Activated CD4-positive, CD25-positive, alpha-beta regulatory T cell treated with anti-CD3 and anti-CD28 coated beads, Interleukin-2, amount 50 U/mL, for 24 hours (primary cell): Measurements from ENCODE around the gene SPEM3.
"Not testable (repeated sequence)": the region's sequence is repeated elsewhere in the genome, so short reads cannot be mapped to it uniquely, and the experiment has no call there.

Experiments
- ATAC-seq, 2 donors: fragments of 150-1000 bp; cut with Tn5 transposase; one replicate each; pipeline ENCODE4 v1.10.0; 2021; ENCODE audit warnings: mild to moderate bottlenecking in 1 of 2, moderate library complexity in 1 of 2

The SPEM3 gene

DNA sequence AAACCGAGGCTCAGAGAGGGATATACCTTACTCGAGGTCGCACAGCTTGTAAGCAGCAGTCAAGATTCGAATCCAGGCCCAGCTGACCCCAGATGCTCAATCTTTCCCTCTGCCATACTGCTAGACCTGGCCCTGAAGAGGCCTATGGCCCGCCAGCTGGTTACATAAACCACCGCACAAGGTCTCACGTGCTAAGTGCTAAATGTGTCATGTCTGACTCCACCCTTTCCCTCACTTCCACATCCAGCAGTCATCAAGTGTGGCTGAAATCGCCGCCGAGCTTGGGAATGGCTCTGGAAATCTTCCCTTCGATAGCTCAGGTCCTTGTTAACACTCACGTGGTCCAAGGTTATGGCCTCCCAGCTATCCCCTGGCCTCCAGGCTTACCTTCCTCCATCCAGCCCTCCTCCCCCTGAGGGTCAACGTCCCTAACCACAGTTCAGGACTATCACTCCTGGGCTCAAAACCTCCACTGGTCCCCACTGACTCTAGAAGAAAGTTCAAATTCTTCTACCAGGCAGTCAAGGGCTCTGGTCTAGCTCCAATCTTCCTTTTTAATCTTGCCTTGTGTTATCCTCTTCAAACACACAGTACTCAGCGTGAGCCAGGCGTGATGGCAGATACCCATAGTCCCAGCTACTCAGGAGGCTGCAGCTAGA is 47.2 kb downstream of the SPEM3 start:
- no peak for ATAC-seq

GRCh38 chr17:7476494-7476893 is 47.8 kb downstream of the SPEM3 start:
- ATAC-seq: no peak

DNA sequence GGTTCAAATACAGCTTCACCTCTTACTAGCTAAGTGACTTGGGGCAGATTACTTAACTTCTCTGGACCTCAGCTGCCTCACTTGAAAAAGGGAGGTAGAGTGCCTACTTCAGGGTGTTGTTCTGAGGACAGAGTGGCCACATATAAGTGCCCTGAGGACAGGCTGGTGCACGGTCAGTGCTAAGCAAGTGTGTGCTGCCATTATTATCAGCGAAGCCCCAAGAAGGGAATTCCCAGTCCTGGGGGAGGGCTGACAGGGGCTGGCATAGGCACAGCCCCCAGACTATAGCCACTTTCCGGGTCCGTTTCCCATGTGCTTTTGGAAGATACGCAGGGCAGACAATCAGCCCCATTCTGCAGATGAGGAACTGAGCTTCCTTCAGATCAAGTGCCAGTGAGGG is 48.3 kb downstream of the SPEM3 start:
- ATAC-seq: no peak

DNA sequence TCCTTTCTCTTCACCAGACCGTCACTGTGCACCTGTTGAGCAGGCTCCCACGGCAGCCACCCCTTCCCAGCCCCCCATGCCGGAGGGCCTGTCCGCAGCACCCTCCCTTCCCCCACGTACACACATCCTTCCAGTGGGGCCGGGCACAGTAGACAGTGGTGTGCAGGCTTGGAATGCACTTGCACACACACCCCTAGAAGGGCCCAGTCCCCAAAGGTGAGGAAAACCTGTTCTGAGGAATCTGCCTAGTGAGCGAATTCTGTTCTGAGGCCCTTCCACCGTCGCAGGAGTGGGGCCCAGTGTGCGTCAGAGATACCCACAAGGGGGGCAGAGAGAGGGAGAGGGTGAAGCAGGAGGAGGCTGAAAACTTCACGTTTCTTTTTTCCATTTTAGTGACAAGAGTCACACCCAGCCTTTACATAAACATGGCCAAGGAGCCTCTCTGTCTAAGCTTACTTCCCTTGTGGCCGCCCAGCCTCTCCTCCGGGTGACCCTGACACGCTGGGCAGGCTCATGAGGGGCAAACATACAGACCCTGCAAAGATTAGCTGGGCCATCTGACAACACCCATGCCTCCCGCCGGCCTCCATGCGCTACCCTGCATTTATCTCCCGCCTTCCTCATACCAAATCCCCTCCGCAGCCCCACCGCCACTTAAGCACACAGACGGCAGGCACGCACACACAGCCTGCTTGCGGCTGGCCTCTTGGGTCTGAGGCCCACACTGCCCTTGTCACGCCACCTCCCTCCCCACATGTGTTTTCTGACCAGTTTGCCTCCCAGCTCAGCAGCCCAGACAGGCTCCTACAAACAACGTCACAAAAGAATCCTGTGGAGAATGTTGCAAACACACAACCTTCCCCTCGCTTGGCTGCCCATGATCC is 49.0 kb downstream of the SPEM3 start:
- ATAC-seq: no peak

- ATAC-seq: peak; percentile 9 to 19
Measured at GRCh38 chr17:7478276-7479212, 49.9 kb downstream of the SPEM3 start.

GRCh38 chr17:7479213-7480088 is 50.8 kb downstream of the SPEM3 start, which contains the start of gene ZBTB4:
TSS of gene ZBTB4 (minus strand) at chr17:7479631. CDS start at chr17:7466801, 12,830 bp downstream.
- ATAC-seq: peak; percentile 5 to 10

DNA sequence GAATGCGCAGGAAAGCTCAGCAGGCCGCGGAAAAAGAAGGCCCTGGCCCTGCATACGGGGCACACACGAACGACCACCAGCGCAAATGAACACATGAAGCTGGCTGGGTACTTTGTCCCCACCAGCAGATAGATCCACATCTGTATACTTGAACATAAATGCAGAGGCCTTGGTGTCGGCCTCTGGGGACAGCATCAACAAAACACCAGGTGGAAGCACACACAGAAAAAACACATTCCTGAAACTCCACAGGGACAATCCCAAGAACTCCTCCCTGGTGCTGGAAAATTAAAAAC is 51.4 kb downstream of the SPEM3 start:
- no peak for ATAC-seq

DNA sequence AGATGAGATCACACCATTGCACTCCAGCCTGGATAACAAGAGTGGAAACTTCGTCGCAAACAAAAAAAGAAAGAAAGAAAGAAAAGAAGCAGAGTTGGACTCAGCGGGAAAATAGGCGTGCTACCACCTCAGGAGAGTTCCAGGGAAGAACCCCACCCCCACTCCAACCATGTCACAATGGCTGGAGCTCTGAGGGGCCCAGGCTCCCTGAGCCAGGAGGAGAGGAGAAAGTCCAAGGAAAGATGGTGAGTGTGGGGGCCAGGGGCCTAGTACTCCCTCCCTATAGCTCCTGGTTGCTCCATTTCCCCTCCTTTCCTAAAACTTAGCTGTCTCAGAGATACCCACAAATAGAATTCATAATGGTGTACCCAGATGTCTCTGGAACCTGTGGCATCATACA is 52.6 kb downstream of the SPEM3 start, which contains the start of gene SLC35G6:
TSS of gene SLC35G6 (plus strand) at position 172 of the 400 bp plus-strand sequence. CDS start at position 243, 71 bp downstream.
- not testable (repeated sequence) for ATAC-seq

DNA sequence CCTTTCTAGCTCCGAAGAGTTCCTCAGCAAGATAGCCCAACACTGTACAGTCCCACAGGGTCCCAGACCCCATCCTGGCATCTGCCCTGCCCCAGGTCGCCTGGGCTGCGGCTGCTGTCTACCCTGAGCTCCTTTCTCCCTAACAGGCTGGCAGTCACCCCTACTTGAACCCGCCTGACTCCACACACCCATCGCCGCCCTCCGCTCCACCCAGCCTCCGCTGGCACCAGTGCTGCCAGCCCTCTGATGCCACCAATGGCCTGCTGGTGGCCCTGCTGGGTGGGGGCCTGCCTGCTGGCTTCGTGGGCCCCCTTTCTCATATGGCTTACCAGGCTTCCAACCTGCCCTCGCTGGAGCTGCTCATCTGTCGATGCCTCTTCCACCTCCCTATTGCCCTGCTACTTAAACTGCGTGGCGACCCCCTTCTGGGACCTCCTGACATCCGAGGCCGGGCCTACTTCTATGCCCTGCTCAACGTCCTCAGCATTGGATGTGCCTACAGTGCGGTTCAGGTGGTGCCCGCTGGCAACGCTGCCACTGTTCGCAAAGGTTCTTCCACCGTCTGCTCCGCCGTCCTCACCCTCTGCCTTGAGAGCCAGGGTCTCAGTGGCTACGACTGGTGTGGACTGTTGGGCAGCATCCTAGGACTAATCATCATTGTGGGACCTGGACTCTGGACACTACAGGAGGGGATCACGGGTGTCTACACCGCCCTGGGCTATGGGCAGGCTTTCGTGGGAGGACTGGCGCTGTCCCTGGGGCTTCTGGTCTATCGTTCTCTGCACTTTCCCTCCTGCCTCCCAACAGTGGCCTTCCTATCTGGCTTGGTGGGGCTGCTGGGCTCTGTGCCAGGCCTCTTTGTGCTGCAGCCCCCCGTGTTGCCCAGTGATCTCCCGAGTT is 53.4 kb downstream of the SPEM3 start:
- ATAC-seq: not testable (repeated sequence)
